Pulmonary artery endothelial cell (primary cell): Measurements from ENCODE around the gene TMEM17. TPM values are rescaled to one million over a fixed set of nuclear protein-coding genes. Genes with fewer than 3 reads are reported as not detected.
A peak's percentile ranks its signal among the peaks of the same experiment; 100 is the strongest.

Experiments
- DNase-seq: peaks from one replicate; pipeline ENCODE4 v3.0.0-alpha.2; 2011; ENCODE audit warnings: low read depth, low spot score
- total RNA-seq: library from RNA; depleted of rRNA; stranded (reverse); fragments of >200 nt; gene quantifications from 2 replicates; pipeline ENCODE4 v1.2.3, GENCODE V29; 2014

Gene TMEM17
- total RNA-seq, 1 donor from 2014 or later = 1.5 TPM

DNA sequence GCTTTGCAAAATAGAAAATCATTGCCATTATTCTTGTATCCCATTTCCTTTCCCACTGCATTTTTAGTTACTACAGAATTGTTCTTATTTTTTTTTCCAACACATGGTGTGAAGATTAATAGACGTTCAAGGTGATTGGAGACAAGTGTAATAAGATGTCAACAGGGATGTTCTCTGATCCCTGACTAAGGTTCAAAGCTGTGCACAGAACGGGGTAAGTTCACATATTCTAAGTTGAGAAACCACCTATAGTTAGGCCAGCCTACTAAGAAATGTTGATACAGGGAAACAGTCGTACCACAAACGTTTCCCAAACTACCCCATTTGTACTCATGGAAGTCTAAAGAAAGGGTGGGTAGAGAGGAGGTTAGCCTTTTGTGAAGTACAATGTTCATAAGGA, 6.4 kb upstream of the TMEM17 start:
- DNase-seq = no peak

DNA sequence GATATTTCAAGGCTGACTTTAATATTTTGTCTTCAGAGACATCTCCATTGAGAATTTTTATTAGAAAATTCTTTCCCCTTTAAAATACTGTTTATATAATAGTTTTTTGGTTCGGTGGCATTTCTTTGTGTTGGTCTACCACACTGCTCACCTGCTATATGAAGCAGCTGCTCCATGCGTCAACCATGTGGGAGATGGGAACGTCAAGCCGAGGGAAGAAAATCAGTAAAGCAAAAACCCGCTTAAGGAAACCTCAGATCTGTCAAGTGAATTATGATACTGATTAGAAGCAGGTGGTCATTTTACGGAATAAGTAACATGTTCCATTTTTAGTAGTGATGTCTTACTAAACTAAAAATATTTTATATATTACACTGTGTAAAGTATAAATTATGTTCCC, 5.6 kb upstream of the TMEM17 start:
- no peak for DNase-seq

DNA sequence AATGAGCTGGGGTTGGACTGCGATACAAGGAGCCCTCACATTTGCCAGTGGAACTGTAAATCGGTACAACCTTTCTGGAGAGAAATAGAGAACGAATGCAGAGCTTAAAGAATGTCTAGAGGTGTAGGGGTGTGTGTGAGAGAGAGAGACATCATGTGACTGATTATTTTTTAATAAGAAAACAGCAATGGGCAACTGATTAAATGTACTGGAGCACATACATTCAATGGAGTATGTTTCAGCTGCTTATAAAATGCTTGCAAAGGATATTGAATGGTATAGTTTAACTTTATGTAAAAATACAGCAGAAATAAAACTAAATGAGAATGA, 391 bp upstream of the TMEM17 start:
- DNase-seq = no peak

DNA sequence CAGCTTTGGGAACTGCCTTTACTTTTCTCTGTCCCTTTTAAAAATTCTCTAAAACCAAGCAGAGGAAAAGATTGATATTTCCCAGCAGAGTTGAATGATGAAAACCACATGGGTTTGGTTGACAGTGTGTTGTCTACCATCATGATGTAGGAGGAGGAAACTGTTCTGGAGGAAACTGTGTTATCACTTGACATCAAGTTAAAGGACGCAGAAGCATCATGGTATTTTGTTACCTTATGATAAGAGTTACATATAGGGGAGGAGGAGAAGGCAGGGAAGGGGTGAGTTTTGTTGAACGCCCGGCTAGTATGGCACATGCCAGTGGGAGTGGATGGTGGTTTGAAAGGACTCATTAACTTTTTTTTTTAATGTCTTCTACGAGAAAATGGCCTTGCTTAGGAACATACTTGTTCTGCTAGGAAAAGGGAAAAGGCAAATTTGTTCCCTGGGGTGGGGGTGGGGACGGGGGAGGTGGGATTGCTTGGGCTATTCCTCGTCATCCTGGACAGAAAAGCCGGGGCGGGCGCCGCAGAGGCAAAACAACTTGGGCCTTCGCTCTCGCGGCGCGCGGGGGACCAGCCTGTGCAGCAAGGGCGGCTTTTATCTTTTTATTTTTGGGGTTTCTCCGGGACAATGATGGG, 766 bp downstream of the TMEM17 start:
- no peak for DNase-seq

DNA sequence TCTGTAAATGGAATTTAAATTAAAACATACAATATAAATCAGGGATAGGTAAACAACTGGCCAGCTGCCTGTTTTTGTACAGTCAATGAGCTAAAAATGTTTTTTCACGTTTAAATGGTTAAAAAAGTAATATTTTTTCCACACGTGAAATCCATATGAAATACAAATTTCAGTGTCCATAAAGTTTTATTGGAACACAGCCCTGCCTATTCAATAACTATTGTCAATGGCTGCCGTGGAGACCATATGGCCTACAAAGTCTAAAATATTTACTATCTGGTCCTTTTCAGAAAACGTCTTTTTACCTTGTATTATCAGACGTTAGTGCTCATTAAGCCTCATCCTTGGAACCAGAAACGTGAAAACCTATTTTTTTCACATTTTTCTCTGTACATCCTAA, 1.3 kb downstream of the TMEM17 start:
- DNase-seq = no peak

DNA sequence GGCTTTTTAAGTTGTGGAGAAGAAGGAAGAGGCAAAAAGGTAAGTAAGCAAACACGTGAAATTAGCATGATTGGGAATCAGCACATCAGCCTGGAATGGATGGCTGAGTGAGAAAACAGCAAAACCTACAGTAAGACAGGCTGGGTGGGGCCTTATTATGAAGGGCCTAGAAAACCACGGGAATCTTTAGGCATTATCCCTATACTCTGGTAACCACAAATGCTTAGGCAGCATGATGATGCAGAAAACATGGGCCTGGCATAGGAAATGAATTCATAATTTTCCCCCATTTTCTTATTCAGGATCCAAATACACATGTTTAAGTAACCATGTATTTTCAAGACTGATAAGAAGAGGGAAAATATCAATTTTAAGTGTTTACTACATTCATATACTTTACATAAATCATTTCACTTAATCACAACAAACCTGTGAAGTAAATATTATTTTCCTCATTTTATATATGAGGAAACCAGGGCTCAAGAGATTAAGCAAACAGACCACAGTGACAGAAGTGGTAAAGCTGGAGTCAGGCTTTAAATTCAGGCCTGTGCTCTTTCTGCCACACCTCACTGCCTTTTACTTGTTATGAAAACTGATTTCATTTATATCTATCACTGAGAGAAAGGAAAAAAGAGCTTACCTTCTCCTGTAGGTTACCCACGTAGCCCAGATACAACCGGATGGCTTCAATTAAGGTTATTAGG, 4.0 kb downstream of the TMEM17 start:
- no peak for DNase-seq

DNA sequence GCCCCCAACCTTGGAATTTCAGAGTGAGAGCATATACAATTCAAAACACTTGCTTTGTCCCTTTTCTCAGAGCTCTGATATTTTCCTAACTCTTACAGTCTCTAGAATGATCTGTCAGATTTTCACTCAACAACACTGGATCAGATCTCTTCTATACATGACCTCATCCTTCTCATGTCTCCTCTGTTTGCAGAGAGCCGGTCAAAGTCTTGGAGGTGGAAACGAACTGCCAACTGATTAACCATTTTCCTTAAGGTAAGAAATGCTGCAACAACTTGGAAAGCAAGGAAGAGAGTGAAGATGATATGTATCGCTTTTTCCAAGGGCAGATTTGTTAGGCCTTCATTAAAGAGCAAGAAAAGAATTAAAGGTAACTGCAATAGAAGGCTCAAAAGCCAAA, 4.9 kb downstream of the TMEM17 start:
- no peak for DNase-seq

DNA sequence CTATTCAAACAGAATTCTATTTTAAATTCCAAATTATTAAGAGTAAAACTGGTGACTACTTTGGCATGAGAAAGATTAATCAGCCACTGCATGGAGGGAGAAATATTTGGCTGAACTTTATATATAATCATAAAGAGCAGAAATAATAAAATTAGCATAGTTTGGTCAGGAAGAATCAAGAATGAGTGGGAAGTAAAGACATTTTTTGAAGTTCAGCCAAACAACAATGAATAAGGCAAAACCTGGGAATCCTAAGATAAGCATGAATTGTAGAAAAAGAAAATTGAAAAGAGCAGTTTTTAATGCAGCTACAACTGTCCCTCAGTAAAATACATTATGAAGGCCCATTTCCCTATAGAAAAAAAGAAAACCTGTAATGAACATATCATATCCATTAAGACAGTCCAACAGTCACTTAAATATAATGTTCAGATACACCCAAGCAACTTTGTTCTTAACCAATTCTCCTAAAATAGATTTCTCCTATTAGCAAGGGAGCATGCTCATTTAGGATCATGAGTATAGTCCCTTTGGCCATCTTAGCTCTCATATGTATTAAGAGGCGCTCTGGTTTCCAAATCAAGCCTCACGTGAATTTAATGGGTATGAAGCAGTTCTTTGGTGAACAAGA, 6.5 kb downstream of the TMEM17 start:
- no peak for DNase-seq

DNA sequence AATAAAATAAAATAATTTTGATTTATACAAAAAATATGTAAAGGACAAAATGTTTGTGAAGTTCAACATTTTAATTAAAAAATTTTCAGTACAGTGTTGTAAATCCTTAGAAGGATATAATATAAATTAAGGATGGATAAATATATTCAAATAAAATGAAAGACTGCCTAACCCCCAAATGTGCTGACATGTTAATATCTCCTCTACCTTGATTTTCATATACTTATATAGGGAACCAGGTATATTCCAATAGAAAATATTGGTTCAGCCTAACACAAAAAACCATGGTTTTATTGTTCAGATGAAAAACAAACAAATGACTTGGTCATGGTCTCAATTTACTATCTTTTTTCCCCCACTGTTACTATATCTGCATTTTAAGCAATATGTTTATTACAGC, 7.3 kb downstream of the TMEM17 start:
- DNase-seq = no peak

DNA sequence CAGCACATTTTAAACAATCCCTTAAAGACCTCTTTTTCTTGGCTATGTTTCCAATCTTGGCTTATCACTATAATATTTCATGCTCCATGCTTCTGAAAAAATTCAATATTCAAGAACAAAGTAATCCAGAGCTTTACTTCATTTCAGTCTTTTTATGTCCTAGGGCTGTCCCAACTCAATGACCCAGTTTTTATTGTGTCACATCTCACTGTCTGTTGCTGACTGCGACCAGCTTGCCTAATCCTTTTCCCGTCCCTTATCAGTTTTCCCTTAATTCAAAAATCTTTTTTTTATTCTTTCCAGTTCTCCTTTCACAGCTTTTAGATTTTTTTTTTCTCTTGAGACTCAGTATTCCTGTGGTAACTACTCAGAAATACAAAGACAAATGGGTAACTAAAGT, 10.2 kb downstream of the TMEM17 start:
- no peak for DNase-seq

DNA sequence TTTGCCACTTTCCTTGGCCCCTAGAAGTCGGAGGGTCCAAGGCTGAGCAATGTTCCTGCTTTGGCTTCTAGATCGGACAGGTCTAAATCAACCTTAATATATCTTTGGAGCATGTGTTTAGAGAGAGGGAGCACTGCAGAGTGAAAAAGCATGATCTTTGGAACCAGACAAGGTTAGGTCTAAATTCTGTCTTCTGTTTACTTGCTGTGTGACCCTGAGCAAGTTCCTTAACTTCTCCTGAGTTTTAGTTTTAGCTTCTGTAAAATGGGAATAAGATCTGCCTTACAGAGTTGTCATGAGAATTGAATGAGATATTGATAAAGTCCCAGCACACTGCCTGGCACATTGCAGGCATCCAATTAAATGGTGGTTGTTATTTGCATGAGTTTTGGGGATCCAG, 13.9 kb downstream of the TMEM17 start:
- no peak for DNase-seq

DNA sequence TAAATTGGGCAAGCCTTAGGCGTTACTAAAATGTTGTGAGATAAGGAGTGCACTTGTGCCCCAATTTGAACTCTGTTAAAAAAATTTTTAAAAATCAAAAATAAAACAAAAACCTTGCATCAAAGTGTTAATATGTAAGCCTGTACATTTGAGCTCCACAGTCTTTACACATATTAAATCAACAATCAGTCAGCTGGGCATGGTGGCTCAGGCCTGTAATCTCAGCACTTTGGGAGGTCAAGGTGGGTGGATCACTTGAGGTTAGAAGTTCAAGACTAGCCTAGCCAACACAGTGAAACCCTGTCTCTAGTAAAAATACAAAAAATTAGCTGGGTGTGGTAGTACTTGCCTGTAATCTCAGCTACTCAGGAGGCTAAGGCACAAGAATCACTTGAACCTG, 16.3 kb downstream of the TMEM17 start:
- no peak for DNase-seq

DNA sequence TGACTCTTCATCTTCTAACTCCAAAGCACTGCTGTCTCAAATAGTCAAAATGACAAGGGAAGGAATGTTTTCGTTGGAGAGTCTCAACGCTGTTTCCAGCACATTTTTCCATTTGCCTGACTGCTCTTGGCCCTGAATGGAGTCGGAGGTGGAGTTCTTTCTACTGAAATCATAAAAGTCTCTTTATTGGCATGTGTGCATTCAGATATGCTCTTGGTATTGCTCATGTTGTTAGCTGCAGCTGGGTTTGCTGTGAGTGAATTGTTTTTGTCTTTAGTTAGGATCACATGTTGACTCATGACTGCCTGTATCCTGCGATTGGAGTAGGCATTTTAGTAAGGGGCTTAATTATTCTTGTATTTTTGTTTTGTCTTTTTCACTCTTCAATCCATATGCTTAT, 16.8 kb downstream of the TMEM17 start:
- peak; percentile 45 for DNase-seq

DNA sequence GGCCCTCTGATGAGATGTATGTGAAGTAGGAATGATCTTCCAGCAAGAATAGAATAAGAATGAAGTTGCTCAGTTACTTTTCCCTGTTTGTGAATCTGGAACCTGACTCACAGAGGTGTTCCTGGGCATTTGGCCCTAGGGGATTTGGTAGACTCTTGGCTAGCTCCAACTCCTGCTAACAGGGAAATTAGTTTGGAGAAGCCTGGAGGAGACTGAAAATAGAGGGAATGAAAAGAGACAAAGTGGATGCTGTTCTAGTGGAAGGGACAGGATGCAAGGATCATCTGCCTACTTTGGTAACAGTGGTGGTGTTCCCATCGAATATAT, 19.6 kb downstream of the TMEM17 start:
- no peak for DNase-seq

DNA sequence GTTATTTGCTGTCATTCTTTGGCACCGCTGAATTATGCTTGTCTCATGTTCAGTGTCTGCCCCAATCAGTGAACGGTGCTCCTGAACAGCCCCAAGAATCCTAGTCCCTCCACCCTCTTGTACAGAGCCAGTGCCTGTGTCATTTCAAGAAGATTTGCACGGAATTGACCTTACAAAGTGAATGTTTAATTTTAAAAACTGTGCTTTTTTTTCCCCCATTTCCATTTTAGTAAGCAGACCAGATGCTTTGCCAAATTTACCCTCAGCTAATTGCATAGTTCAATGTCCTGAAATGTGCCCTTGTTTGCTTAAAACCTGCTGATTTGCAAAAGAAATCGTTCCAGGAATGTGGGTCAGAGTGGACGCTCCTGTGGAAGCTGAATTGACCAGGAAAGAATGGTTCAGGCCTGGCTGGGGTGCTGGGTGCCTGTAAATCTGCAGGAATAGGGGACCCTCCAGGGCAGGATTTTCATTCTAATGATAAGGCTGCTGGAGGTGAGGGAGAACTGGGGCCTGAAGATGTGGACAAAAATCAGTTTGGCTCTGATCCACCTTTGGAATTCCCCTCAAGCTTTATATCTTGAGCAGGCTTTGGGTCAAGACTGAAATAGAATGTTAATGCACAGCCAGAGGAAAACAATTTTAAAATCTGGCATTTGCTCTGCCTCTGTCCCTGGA, 20.1 kb downstream of the TMEM17 start:
- no peak for DNase-seq

DNA sequence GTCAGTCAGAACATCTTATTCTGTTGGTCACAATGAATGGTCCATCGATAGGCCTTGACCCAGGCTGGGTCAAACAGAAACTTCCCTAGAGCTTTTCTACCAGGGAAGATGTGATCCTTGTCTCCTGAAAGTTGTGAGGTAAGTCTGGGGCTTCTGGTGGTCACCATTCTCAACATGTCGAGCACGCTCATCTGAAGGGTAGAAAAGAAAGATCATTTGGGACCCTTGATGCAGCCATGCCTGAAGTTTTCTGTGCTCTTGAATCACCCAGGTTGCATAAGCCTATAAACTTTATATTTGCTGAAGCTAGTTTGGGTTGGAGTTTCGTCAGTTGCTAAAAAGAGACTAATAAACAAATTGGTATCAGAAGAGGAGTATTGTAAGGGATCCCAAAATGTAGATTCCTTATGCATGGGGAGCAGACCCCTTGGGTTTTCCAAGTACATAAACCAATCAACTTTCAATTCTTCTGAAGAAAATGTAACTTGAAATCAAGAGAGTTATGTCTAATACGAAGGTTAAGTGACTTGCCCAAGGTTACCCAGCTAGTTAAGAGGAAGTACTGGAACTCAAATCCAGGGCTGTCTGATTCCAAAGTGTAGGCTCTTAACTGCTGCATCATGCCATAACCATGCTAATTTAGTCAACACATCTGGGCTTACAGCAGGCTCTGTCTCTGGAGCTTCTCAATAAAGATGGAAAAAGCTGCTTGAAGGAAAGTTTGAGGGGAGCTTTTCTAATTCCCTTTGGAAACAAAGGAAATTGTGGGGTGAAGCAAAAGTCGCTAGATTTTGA, 23.2 kb downstream of the TMEM17 start:
- DNase-seq = no peak

DNA sequence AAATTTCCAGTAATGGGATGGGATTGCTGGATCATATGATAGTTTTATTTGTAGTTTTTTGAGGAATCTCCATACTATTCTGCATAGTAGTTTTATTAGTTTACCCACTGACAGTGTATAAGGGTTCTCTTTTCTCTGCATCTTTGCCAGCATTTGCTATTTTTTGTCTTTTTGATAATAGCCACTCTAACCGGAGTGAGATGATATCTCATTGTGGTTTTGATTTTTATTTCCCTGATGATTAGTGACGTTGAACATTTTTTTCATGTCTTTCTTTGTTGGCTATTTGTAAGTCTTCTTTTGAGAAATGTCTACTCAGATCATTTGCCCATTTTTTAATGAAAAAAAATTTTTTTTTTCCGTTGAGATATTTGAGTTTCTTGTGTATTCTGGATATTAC, 26.1 kb downstream of the TMEM17 start:
- no peak for DNase-seq

DNA sequence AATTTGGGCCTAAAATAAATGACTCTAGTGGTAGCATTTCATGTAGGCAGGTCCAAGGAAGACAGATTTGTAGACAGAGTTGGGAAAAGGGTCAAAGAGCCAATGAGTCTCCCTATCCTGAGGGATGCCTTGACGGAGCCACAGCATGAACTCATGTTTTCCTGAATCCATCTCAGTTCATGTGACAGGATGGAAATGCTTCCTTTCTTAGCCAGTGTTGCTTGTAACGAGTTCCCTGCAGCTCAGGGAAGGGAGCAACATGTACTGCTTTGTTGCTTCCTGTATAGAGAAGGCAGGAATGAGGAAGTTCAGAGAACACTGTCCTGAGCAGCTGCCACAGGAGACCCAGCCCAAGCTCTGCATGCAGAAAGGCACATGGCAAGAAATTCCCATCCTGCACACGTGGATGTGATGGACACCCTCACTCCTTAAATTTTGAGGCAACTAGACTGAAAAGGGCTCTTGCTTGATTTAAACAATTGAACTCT, 27.9 kb downstream of the TMEM17 start:
- peak; percentile 53 for DNase-seq

DNA sequence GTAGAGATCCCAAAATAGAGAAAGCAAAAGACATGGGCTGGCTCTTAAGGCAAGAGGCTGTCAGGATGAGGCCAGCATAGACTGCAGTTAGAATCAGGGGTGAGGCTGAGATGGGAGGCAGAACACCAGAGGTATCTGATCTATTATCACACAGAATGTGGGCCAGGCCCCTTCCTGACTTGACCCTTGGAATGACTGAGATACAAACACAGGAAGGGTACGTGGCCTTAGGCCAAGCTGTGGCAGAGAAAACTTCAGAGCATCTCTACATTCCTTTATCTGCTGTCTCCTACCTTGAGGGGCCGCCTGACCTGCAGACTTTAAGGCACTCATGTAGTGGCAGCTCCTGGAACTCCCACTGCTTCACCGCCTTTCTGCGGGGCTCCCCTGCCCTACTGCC, 28.4 kb downstream of the TMEM17 start:
- no peak for DNase-seq

DNA sequence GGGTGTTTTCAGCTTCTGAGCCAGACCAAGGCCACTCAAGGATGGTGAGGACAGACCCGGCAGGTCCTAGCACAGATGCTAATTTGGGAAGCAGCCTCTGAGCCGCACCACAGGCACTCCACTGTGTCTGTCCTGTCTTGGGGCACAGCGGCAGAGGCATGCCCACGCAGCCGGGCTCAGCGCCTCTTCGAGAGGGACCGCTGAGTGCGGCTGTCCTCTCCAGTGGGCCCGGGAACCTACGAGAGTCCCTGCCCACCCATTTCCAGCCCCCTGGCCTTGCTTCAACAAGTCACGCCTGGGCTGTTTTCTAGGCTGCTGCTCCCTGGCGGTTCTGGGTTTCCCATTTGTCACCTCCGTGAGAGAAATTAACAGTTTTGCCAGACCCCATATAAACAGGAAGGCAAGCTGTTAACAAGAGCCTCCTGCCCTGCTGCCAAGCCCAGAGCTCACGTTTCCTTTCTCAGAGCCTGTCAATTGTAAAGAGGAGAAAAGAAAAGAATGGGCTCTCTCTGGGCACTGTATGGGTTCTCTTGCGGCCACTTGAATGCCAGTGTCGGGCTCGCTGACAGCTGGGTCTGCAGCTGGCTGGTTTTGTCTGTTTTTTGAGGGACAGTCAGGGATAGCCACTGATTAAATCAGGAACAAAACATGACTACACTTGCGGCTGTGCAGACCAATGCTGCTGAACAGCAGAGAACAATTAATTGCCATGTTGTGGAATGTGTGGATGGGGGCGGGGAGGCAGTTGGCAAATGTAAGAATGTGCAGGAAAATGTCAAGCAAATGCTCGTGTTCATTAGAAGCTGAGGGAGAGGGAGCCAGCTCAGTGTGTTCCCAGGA, 30.6 kb downstream of the TMEM17 start:
- DNase-seq = peak; percentile 36

DNA sequence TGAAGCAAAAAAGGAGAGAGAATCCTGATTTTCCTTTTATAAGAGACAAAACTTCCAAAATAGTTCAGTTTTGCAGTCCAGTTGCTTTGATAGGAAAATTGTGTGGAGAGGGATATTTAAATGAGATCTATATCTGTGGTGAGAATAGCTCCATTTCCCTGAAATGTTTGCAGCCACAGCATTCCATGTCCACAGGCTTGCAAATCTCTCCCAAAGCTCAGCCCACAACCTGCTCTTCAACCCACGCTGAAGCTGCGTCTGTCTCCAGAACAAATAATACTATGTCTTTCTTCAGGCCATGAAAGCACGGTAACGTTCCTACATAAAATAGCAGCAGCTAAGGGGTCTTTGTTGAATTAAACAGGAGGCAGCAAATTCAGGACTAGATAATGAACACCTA, 31.8 kb downstream of the TMEM17 start:
- DNase-seq = no peak
